Gastroesophageal sphincter (tissue), 3 donors: ENCODE measurements around the gene ADGRL1.
"Not testable (repeated sequence)": the region's sequence is repeated elsewhere in the genome, so short reads cannot be mapped to it uniquely, and the experiment has no call there.

Source experiments
- EP300 ChIP-seq: sonication (generic); formaldehyde crosslinking; IDR thresholded peaks from one replicate; pipeline ENCODE4 v1.6.1; 2017; ENCODE audit warnings: antibody characterized with exemption, mild to moderate bottlenecking
- POLR2A ChIP-seq, 2 donors: fragments of 450-650 bp; IDR thresholded peaks; one replicate each; pipeline ENCODE4 v1.6.1; 2017; ENCODE audit warnings: antibody characterized with exemption in 2 of 2, mild to moderate bottlenecking in 2 of 2, moderate library complexity in 1 of 2
- POLR2AphosphoS5 ChIP-seq: sonication (generic); formaldehyde crosslinking; IDR thresholded peaks from one replicate; pipeline ENCODE4 v1.6.1; 2017; ENCODE audit warnings: antibody characterized with exemption
- TF ChIP-seq, protein P1 (sequence below), 4 experiments: fragments of 200-600 bp in 2 of 4; fragments of 450-650 bp in 2 of 4; sonication (generic) in 1 of 4; IDR thresholded peaks; one replicate each; pipeline ENCODE4 v1.5.1; 2017 to 2019; ENCODE audit warnings: antibody characterized with exemption in 4 of 4, mild to moderate bottlenecking in 2 of 4, moderate library complexity in 2 of 4

DNA sequence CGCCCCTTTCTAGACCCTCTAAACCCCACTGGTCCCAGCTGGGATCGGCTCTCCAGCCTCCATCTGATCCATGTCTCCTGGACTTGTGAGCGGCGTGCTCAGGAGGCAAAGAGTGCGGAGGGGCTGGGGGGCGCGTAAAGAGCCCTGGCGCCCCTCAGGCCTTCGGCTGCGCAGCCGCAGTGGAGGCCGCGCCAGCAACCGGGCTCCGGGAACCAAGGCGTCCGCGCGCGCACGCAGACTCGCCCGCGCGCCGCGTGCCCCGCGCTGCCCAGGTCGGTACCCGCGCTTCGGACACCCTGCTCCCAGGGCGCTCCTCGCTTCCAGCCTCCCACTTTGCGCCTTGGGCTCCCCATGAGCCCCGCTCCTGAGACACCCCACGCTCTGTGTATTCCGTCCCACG is 3.4 kb upstream of the ADGRL1 start:
- TF ChIP-seq EP300; POLR2A (IDR thresholded peaks at IDR 0.05); POLR2AphosphoS5: not testable (repeated sequence)
- TF ChIP-seq, protein P1, sequence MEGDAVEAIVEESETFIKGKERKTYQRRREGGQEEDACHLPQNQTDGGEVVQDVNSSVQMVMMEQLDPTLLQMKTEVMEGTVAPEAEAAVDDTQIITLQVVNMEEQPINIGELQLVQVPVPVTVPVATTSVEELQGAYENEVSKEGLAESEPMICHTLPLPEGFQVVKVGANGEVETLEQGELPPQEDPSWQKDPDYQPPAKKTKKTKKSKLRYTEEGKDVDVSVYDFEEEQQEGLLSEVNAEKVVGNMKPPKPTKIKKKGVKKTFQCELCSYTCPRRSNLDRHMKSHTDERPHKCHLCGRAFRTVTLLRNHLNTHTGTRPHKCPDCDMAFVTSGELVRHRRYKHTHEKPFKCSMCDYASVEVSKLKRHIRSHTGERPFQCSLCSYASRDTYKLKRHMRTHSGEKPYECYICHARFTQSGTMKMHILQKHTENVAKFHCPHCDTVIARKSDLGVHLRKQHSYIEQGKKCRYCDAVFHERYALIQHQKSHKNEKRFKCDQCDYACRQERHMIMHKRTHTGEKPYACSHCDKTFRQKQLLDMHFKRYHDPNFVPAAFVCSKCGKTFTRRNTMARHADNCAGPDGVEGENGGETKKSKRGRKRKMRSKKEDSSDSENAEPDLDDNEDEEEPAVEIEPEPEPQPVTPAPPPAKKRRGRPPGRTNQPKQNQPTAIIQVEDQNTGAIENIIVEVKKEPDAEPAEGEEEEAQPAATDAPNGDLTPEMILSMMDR (IDR thresholded peaks at IDR 0.05): not testable (repeated sequence)
